CMK (cell line): ENCODE measurements around the gene IL18.
"Not testable (repeated sequence)": the region's sequence is repeated elsewhere in the genome, so short reads cannot be mapped to it uniquely, and the experiment has no call there.

Source experiments
- DNase-seq: peaks from one replicate; pipeline ENCODE4 v3.0.0-alpha.2; 2010; ENCODE audit warnings: low read depth

The IL18 gene

GRCh38 chr11:112115386-112115785, 48.5 kb downstream of the IL18 start:
- no peak for DNase-seq

- no peak for DNase-seq
Observed at GRCh38 chr11:112114460-112114859, 49.4 kb downstream of the IL18 start.

DNA sequence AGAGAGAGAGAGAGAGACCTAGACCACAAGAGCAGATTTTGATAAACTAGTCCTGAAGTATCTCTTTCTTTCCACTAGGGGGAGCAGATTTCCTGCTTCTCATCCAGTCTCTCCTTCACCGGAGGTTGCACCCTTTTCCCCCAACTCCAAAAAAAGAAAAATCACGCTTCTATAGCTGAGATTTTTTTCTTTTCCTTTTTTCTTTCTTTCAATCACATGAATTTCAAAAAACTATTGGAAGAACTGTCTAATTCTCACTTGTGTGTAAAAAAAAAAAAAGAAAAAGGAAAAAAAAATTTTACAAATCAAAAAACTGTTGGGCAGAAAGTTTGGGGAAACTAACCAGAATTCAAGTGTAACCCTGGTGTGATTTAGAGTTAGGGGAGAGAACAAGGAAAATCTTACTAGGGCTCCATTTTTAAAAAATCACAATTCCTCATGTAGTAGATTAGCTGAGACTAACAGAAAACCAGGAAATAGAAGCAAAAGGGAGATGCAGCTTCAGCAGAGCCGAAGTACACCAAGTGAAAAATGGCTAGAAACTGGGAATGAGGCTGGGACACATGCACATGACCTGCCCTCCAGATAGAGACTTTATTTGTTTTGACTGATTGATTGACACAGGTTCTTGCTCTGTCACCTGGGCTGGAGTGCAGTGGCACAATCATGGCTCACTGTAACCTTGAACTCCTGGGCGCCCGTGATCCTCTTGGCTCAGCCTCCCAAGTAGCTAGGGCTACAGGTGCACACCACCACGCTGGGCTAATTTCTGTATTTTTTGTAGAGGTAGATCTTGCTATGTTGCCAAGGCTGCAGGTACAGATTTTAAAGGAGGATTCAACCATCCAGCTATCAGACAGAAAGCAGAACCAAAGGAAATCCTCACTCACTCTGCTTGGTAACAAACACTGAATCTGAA, 50.1 kb downstream of the IL18 start:
- peak; percentile 64 for DNase-seq

DNA sequence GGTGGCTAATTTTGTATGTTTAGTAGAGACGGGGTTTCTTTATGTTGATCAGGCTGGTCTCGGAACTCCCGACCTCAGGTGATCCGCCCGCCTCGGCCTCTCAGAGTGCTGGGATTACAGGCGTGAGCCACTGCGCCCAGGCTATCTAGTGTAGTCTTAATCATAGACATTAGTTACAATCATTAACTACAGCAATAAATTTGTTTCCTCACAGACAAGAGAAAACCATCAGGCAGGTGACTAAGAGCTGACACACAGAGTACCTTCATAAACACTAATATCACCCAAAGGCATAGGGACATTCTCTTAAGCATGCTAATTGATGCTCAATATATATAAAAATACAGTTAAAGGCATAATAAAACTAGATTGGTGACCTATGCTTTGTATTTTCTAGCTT, 57.8 kb downstream of the IL18 start:
- DNase-seq, result no peak

DNA sequence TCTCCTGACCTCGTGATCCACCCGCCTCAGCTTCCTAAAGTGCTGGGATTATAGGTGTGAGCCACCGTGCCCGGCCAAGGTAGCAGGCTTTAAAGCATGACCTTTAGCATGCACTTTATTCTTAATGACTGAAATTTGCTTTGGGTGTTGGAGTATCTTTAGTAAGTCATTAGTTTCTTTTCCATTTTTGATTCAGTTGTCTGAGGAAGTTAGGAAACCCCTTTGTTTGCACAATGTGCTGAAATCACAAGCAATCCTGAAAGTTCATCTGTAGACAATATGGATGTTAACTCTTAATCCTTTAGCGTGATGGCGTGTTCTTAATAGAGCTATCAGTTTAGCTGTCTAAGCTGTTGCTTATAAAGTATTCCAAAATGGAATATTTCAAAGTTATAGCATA, 60.4 kb downstream of the IL18 start:
- no peak for DNase-seq

DNA sequence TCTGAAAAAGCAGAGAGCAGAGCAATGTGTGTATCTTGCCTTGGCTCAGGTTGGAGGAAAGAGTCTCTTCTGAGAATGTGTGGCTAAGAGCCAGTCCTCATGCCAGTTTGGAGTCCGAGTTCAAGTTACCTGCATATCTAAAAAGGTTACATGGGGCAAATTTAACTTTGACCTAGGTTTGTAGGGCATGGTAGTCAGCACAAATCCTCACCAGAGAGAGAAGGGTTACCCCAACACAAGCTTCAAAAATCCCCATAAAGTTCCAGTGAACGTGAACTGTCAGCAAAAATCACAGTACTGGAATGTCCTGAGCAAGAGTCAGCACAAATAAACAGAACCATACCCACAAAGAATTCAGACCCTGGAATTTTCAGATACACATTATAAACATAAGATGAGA, 63.4 kb downstream of the IL18 start:
- no peak for DNase-seq

- DNase-seq, result no peak
Observed at GRCh38 chr11:112097734-112098528, 66.0 kb downstream of the IL18 start.

DNA sequence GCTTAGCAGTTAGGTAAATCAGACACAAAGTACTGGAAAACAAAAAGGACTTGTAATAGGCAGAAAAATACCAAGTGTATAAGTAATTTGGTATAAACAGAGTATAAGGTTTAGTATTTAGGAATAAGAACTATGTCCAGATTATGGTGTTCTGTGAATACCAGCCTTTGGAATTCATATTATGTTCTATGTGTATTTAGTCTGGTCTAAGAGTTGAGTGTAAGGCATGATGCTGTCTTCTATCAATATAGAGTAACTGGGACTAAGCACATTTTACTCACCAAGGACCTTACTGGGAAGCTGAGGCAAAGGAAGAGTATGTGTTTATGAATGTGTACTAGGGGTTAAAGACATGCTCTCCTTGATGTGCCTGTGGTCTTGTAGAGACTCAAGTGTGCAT, 67.7 kb downstream of the IL18 start:
- DNase-seq, result no peak

DNA sequence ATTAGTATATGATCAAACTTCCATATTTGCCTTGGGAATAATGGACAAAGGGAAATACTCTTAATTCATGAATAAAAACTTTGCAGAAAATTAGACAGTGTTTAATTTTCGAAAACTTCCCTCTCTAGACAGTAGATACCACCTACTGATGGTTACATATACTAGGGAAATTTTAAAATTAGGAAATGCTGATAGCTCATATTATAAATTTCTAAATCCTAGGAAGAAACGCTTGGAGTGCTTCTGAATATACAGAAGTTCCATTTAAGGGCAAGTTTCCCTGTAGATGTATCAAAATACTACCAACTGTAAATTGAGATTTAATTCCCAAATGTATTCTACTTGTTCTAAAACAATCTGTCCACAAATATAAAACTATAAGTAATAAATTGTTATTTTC, 68.6 kb downstream of the IL18 start:
- DNase-seq, result not testable (repeated sequence)
